ENCODE measurements around the gene IFNAR1. TPM values are rescaled to one million over a fixed set of nuclear protein-coding genes. Genes with fewer than 3 reads are reported as not detected.

The IFNAR1 gene
- total and polyA plus RNA-seq, 2 experiments from 2014 or later = 24.0 to 65.1 TPM

- Histone ChIP-seq H3K27ac (no peak overlapping the region), H3K4me3 (no peak overlapping the region), H3K79me2 (ENCODE audit: insufficient read depth) (no peaks in the 10 kb centered on the region), H2AFZ (no peak overlapping the region), H3K9me2 (ENCODE audit: insufficient read depth) (no peaks in the 10 kb centered on the region), H3K9me3 (ENCODE audit: low read depth) (no peaks in the 10 kb centered on the region), H3K4me1 (ENCODE audit: insufficient read depth) (peaks cover 16% of the 10 kb centered on the region), H3K36me3 (ENCODE audit: low read depth) (no peaks in the 10 kb centered on the region), H3K4me2 (ENCODE audit: unreplicated experiment) (no peak overlapping the region), H3K9ac (no peak overlapping the region), H3F3A (ENCODE audit: insufficient read depth) (peaks cover 4% of the 10 kb centered on the region; the same call in 1 of the 2 replicates), H3K27me3 (replicated peaks; ENCODE audit: insufficient read depth) (no peaks in the 10 kb centered on the region), H4K20me1 (ENCODE audit: insufficient read depth) (no peaks in the 10 kb centered on the region)
- WGBS, 2 experiments (ENCODE audit: low coverage in 1 of 2, low lambda C conversion rate in 2 of 2, missing lambda C conversion rate in 2 of 2) = 76 to 79% methylated on average over 6 of the region's 6 CpGs
- DNase-seq = peak; percentile 29
- in situ Hi-C loops (cut with MboI) = no loop called here
- TF ChIP-seq EZH2phosphoT487 (IDR thresholded peaks at IDR 0.05; ENCODE audit: insufficient read depth, low read depth) (no peak), EZH2 (IDR thresholded peaks at IDR 0.05; ENCODE audit: insufficient read depth, poor library complexity, severe bottlenecking) (no peak)
Observed at GRCh38 chr21:33386222-33386784, 61.5 kb downstream of the IFNAR1 start.

GRCh38 chr21:33387294-33387693 lies 62.5 kb downstream of the IFNAR1 start:
- TF ChIP-seq EZH2 (IDR thresholded peaks at IDR 0.05; ENCODE audit: insufficient read depth, poor library complexity, severe bottlenecking) (no peak), EZH2phosphoT487 (IDR thresholded peaks at IDR 0.05; ENCODE audit: insufficient read depth, low read depth) (no peak)
- DNase-seq = no peak
- in situ Hi-C loops (cut with MboI) = no loop called here
- Histone ChIP-seq H3K36me3 (ENCODE audit: low read depth) (no peaks in the 10 kb centered on the region), H3K27ac (no peak overlapping the region), H3F3A (ENCODE audit: insufficient read depth) (peaks cover 4% of the 10 kb centered on the region; the same call in 1 of the 2 replicates), H3K4me2 (ENCODE audit: unreplicated experiment) (no peak overlapping the region), H3K79me2 (ENCODE audit: insufficient read depth) (no peaks in the 10 kb centered on the region), H3K4me3 (no peak overlapping the region), H3K9me2 (ENCODE audit: insufficient read depth) (no peaks in the 10 kb centered on the region), H3K9me3 (ENCODE audit: low read depth) (no peaks in the 10 kb centered on the region), H3K4me1 (ENCODE audit: insufficient read depth) (peaks cover 14% of the 10 kb centered on the region), H4K20me1 (ENCODE audit: insufficient read depth) (no peaks in the 10 kb centered on the region), H2AFZ (no peak overlapping the region), H3K27me3 (replicated peaks; ENCODE audit: insufficient read depth) (no peaks in the 10 kb centered on the region), H3K9ac (no peak overlapping the region)
- 83 to 94% methylated on average over 6 of the region's 6 CpGs for WGBS, 2 experiments (ENCODE audit: low coverage in 1 of 2, low lambda C conversion rate in 2 of 2, missing lambda C conversion rate in 2 of 2)

GRCh38 chr21:33388188-33388587 lies 63.4 kb downstream of the IFNAR1 start:
- in situ Hi-C loops (cut with MboI) = no loop called here
- no peaks in the 10 kb centered on the region for H4K20me1 ChIP-seq (ENCODE audit: insufficient read depth)
- no peak overlapping the region for H3K4me3 ChIP-seq
- no peaks in the 10 kb centered on the region for H3K36me3 ChIP-seq (ENCODE audit: low read depth)
- TF ChIP-seq EZH2 (IDR thresholded peaks at IDR 0.05; ENCODE audit: insufficient read depth, poor library complexity, severe bottlenecking) (no peak), EZH2phosphoT487 (IDR thresholded peaks at IDR 0.05; ENCODE audit: insufficient read depth, low read depth) (no peak)
- no peaks in the 10 kb centered on the region for H3K79me2 ChIP-seq (ENCODE audit: insufficient read depth)
- DNase-seq = no peak
- no peaks in the 10 kb centered on the region for H3K9me2 ChIP-seq (ENCODE audit: insufficient read depth)
- H2AFZ ChIP-seq = no peak overlapping the region
- H3K9me3 ChIP-seq (ENCODE audit: low read depth) = no peaks in the 10 kb centered on the region
- H3K27ac ChIP-seq = no peak overlapping the region
- H3K27me3 ChIP-seq (replicated peaks; ENCODE audit: insufficient read depth) = no peaks in the 10 kb centered on the region
- peaks cover 7% of the 10 kb centered on the region for H3K4me1 ChIP-seq (ENCODE audit: insufficient read depth)
- H3K4me2 ChIP-seq (ENCODE audit: unreplicated experiment) = no peak overlapping the region
- no peak overlapping the region for H3K9ac ChIP-seq
- WGBS, 2 experiments (ENCODE audit: low coverage in 1 of 2, low lambda C conversion rate in 2 of 2, missing lambda C conversion rate in 2 of 2) = 70 to 79% methylated on average over 4 of the region's 4 CpGs
- no peaks in the 10 kb centered on the region; the same call in 1 of the 2 replicates for H3F3A ChIP-seq (ENCODE audit: insufficient read depth)

- no peak overlapping the region for H2AFZ ChIP-seq
- H3F3A ChIP-seq (ENCODE audit: insufficient read depth) = 0 out of 2 replicates have a peak, but pooled peaks cover 2% of the 10 kb centered on the region
- TF ChIP-seq EZH2phosphoT487 (IDR thresholded peaks at IDR 0.05; ENCODE audit: insufficient read depth, low read depth) = no peak
- TF ChIP-seq EZH2 (IDR thresholded peaks at IDR 0.05; ENCODE audit: insufficient read depth, poor library complexity, severe bottlenecking) = no peak
- no peak overlapping the region for H3K4me3 ChIP-seq
- H3K4me1 ChIP-seq (ENCODE audit: insufficient read depth) = peaks cover 1% of the 10 kb centered on the region
- H3K4me2 ChIP-seq (ENCODE audit: unreplicated experiment) = no peak overlapping the region
- H3K36me3 ChIP-seq (ENCODE audit: low read depth) = no peaks in the 10 kb centered on the region
- H3K9me3 ChIP-seq (ENCODE audit: low read depth) = no peaks in the 10 kb centered on the region
- no peaks in the 10 kb centered on the region for H3K9me2 ChIP-seq (ENCODE audit: insufficient read depth)
- DNase-seq = no peak
- H3K27me3 ChIP-seq (replicated peaks; ENCODE audit: insufficient read depth) = no peaks in the 10 kb centered on the region
- 89 to 90% methylated on average over 5 of the region's 5 CpGs for WGBS, 2 experiments (ENCODE audit: low coverage in 1 of 2, low lambda C conversion rate in 2 of 2, missing lambda C conversion rate in 2 of 2)
- no peaks in the 10 kb centered on the region for H3K79me2 ChIP-seq (ENCODE audit: insufficient read depth)
- H3K9ac ChIP-seq = no peak overlapping the region
- in situ Hi-C loops (cut with MboI) = no loop called here
- no peak overlapping the region for H3K27ac ChIP-seq
- H4K20me1 ChIP-seq (ENCODE audit: insufficient read depth) = no peaks in the 10 kb centered on the region
Observed at GRCh38 chr21:33390479-33390878, 65.7 kb downstream of the IFNAR1 start.
